Islet precursor cell (in vitro differentiated cells): ENCODE measurements around the gene PNPO.
"Not testable (repeated sequence)": the region's sequence is repeated elsewhere in the genome, so short reads cannot be mapped to it uniquely, and the experiment has no call there.

ENCODE experiments used
- DNase-seq: peaks from one replicate; pipeline ENCODE4 v3.0.0-alpha.2; 2018

The PNPO gene

GRCh38 chr17:47918991-47919390 lies 22.4 kb upstream of the PNPO start:
- DNase-seq = no peak

GRCh38 chr17:47919889-47920288 lies 21.5 kb upstream of the PNPO start:
- DNase-seq = not testable (repeated sequence)

GRCh38 chr17:47924785-47925677 lies 16.3 kb upstream of the PNPO start:
- no peak for DNase-seq

- DNase-seq = no peak
Measured at GRCh38 chr17:47925678-47925988, 15.7 kb upstream of the PNPO start.

- DNase-seq = no peak
Measured at GRCh38 chr17:47927821-47928400, 13.5 kb upstream of the PNPO start.

GRCh38 chr17:47928415-47928814 lies 13.0 kb upstream of the PNPO start:
- no peak for DNase-seq

- no peak for DNase-seq
Measured at GRCh38 chr17:47929218-47930000, 12.0 kb upstream of the PNPO start.

- no peak for DNase-seq
Measured at GRCh38 chr17:47931848-47932247, 9.5 kb upstream of the PNPO start.

GRCh38 chr17:47934856-47935255 lies 6.5 kb upstream of the PNPO start:
- no peak for DNase-seq

- not testable (repeated sequence) for DNase-seq
Measured at GRCh38 chr17:47935468-47935867, 5.9 kb upstream of the PNPO start.

GRCh38 chr17:47935961-47936360 lies 5.4 kb upstream of the PNPO start:
- no peak for DNase-seq

GRCh38 chr17:47937941-47938340 lies 3.4 kb upstream of the PNPO start:
- no peak for DNase-seq

GRCh38 chr17:47942096-47942510 lies 732 bp downstream of the PNPO start:
- DNase-seq = no peak

- DNase-seq = no peak
Measured at GRCh38 chr17:47942568-47942967, 1.2 kb downstream of the PNPO start.

GRCh38 chr17:47945080-47945479 lies 3.7 kb downstream of the PNPO start:
- DNase-seq = no peak

- no peak for DNase-seq
Measured at GRCh38 chr17:47945529-47946508, 4.4 kb downstream of the PNPO start.

GRCh38 chr17:47946516-47946915 lies 5.1 kb downstream of the PNPO start:
- no peak for DNase-seq

- DNase-seq = peak; percentile 95
Measured at GRCh38 chr17:47946929-47947397, 5.6 kb downstream of the PNPO start.

GRCh38 chr17:47948706-47949196 lies 7.4 kb downstream of the PNPO start:
- no peak for DNase-seq

GRCh38 chr17:47949197-47949759 lies 7.9 kb downstream of the PNPO start:
- peak; percentile 96 for DNase-seq

- no peak for DNase-seq
Measured at GRCh38 chr17:47949946-47950345, 8.6 kb downstream of the PNPO start.

GRCh38 chr17:47950448-47950847 lies 9.1 kb downstream of the PNPO start:
- no peak for DNase-seq
